ENCODE data around the gene HPCAL4. TPM values are rescaled to one million over a fixed set of nuclear protein-coding genes. Genes with fewer than 3 reads are reported as not detected.

HPCAL4 gene
- total and polyA plus RNA-seq, 2 experiments from 2014 or later = 0.08 to 1.2 TPM

DNA sequence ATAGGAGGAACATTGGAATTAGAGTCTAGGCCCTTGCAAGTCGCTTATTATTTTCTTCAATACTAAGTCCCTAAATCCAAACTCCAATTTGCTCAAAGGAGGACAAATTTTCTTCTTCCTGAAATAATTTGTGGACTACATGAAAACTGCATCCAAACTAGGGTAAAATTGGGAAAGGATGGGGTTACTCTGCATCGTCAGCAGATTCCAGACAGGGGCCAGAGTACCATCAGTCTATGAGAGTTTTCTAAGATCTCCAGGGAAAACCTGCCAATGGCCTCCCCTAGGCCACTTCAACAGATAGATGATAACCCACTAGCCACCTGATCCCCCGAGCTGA is 52.3 kb downstream of the HPCAL4 start:
- H3F3A ChIP-seq (replicated peaks; ENCODE audit: low read depth) = 0 out of 2 replicates have a peak, but pooled peaks cover 4% of the 10 kb centered on the region
- no peak for TF ChIP-seq ETS1 (IDR thresholded peaks at IDR 0.05)
- DNase-seq (ENCODE audit: low spot score) (peak; percentile 28), ATAC-seq (peak; percentile 18; the same call in 2 of the 3 replicates)
- H4K20me1 ChIP-seq (replicated peaks; ENCODE audit: insufficient read depth) = no peaks in the 10 kb centered on the region; the same call in 1 of the 2 replicates
- H3K79me2 ChIP-seq (replicated peaks; ENCODE audit: insufficient read depth) = no peaks in the 10 kb centered on the region
- H2AFZ ChIP-seq = peak overlapping the region; percentile 80; the same call in 1 of the 2 replicates
- H3K4me3 Mint-ChIP-seq = peak overlapping the region; percentile 79
- H3K27ac ChIP-seq (ENCODE audit: low read depth) = no peak overlapping the region
- peaks cover 14% of the 10 kb centered on the region for H3K4me1 ChIP-seq (ENCODE audit: insufficient read depth)
- peaks cover 18% of the 10 kb centered on the region for H3K4me1 Mint-ChIP-seq
- H3K27ac Mint-ChIP-seq = no peak overlapping the region
- H3K4me2 ChIP-seq = peak overlapping the region; percentile 77
- no peaks in the 10 kb centered on the region for H3K36me3 ChIP-seq (ENCODE audit: insufficient read depth)
- H3K36me3 Mint-ChIP-seq (ENCODE audit: low read depth) = no peaks in the 10 kb centered on the region; the same call in 2 of the 3 replicates
- H3K4me3 ChIP-seq = peak overlapping the region; percentile 79
- no peaks in the 10 kb centered on the region for H3K9me3 Mint-ChIP-seq
- H3K27me3 Mint-ChIP-seq (ENCODE audit: insufficient read depth, low read depth, poor library complexity) = peaks cover 50% of the 10 kb centered on the region
- H3K27me3 ChIP-seq (ENCODE audit: insufficient read depth) = peaks cover 66% of the 10 kb centered on the region
- no peaks in the 10 kb centered on the region for H3K9me2 ChIP-seq (ENCODE audit: insufficient read depth)

GRCh38 chr1:39637361-39637760 is 53.9 kb downstream of the HPCAL4 start:
- peaks cover 25% of the 10 kb centered on the region for H3K4me1 Mint-ChIP-seq
- ATAC-seq (no peak), DNase-seq (ENCODE audit: low spot score) (no peak)
- H3K4me3 Mint-ChIP-seq = no peak overlapping the region
- H3K27me3 Mint-ChIP-seq (ENCODE audit: insufficient read depth, low read depth, poor library complexity) = peaks cover 59% of the 10 kb centered on the region
- no peaks in the 10 kb centered on the region for H3K9me2 ChIP-seq (ENCODE audit: insufficient read depth)
- H3K36me3 Mint-ChIP-seq (ENCODE audit: low read depth) = no peaks in the 10 kb centered on the region; the same call in 2 of the 3 replicates
- no peak overlapping the region for H2AFZ ChIP-seq
- TF ChIP-seq CREB1 (CRISPR knock-in tag; IDR thresholded peaks at IDR 0.05; ENCODE audit: low read depth) = no peak
- TF ChIP-seq, protein P1, sequence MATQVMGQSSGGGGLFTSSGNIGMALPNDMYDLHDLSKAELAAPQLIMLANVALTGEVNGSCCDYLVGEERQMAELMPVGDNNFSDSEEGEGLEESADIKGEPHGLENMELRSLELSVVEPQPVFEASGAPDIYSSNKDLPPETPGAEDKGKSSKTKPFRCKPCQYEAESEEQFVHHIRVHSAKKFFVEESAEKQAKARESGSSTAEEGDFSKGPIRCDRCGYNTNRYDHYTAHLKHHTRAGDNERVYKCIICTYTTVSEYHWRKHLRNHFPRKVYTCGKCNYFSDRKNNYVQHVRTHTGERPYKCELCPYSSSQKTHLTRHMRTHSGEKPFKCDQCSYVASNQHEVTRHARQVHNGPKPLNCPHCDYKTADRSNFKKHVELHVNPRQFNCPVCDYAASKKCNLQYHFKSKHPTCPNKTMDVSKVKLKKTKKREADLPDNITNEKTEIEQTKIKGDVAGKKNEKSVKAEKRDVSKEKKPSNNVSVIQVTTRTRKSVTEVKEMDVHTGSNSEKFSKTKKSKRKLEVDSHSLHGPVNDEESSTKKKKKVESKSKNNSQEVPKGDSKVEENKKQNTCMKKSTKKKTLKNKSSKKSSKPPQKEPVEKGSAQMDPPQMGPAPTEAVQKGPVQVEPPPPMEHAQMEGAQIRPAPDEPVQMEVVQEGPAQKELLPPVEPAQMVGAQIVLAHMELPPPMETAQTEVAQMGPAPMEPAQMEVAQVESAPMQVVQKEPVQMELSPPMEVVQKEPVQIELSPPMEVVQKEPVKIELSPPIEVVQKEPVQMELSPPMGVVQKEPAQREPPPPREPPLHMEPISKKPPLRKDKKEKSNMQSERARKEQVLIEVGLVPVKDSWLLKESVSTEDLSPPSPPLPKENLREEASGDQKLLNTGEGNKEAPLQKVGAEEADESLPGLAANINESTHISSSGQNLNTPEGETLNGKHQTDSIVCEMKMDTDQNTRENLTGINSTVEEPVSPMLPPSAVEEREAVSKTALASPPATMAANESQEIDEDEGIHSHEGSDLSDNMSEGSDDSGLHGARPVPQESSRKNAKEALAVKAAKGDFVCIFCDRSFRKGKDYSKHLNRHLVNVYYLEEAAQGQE (IDR thresholded peaks at IDR 0.05; ENCODE audit: unreplicated experiment) = no peak
- TF ChIP-seq EZH2phosphoT487 (IDR thresholded peaks at IDR 0.05; ENCODE audit: unreplicated experiment) = no peak
- TF ChIP-seq, protein P2, sequence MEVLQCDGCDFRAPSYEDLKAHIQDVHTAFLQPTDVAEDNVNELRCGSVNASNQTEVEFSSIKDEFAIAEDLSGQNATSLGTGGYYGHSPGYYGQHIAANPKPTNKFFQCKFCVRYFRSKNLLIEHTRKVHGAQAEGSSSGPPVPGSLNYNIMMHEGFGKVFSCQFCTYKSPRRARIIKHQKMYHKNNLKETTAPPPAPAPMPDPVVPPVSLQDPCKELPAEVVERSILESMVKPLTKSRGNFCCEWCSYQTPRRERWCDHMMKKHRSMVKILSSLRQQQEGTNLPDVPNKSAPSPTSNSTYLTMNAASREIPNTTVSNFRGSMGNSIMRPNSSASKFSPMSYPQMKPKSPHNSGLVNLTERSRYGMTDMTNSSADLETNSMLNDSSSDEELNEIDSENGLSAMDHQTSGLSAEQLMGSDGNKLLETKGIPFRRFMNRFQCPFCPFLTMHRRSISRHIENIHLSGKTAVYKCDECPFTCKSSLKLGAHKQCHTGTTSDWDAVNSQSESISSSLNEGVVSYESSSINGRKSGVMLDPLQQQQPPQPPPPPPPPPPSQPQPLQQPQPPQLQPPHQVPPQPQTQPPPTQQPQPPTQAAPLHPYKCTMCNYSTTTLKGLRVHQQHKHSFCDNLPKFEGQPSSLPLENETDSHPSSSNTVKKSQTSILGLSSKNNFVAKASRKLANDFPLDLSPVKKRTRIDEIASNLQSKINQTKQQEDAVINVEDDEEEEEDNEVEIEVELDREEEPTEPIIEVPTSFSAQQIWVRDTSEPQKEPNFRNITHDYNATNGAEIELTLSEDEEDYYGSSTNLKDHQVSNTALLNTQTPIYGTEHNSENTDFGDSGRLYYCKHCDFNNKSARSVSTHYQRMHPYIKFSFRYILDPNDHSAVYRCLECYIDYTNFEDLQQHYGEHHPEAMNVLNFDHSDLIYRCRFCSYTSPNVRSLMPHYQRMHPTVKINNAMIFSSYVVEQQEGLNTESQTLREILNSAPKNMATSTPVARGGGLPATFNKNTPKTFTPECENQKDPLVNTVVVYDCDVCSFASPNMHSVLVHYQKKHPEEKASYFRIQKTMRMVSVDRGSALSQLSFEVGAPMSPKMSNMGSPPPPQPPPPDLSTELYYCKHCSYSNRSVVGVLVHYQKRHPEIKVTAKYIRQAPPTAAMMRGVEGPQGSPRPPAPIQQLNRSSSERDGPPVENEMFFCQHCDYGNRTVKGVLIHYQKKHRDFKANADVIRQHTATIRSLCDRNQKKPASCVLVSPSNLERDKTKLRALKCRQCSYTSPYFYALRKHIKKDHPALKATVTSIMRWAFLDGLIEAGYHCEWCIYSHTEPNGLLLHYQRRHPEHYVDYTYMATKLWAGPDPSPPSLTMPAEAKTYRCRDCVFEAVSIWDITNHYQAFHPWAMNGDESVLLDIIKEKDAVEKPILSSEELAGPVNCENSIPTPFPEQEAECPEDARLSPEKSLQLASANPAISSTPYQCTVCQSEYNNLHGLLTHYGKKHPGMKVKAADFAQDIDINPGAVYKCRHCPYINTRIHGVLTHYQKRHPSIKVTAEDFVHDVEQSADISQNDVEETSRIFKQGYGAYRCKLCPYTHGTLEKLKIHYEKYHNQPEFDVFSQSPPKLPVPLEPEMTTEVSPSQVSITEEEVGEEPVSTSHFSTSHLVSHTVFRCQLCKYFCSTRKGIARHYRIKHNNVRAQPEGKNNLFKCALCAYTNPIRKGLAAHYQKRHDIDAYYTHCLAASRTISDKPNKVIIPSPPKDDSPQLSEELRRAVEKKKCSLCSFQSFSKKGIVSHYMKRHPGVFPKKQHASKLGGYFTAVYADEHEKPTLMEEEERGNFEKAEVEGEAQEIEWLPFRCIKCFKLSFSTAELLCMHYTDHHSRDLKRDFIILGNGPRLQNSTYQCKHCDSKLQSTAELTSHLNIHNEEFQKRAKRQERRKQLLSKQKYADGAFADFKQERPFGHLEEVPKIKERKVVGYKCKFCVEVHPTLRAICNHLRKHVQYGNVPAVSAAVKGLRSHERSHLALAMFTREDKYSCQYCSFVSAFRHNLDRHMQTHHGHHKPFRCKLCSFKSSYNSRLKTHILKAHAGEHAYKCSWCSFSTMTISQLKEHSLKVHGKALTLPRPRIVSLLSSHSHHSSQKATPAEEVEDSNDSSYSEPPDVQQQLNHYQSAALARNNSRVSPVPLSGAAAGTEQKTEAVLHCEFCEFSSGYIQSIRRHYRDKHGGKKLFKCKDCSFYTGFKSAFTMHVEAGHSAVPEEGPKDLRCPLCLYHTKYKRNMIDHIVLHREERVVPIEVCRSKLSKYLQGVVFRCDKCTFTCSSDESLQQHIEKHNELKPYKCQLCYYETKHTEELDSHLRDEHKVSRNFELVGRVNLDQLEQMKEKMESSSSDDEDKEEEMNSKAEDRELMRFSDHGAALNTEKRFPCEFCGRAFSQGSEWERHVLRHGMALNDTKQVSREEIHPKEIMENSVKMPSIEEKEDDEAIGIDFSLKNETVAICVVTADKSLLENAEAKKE (CRISPR knock-in tag; IDR thresholded peaks at IDR 0.05) = no peak
- TF ChIP-seq POLR2AphosphoS5 (IDR thresholded peaks at IDR 0.05; ENCODE audit: low read depth) = no peak
- no peak overlapping the region for H3K27ac ChIP-seq (ENCODE audit: low read depth)
- H3K27ac Mint-ChIP-seq = no peak overlapping the region
- peaks cover 22% of the 10 kb centered on the region for H3K4me1 ChIP-seq (ENCODE audit: insufficient read depth)
- H3K4me3 ChIP-seq = no peak overlapping the region
- 0 out of 2 replicates have a peak, but pooled peaks cover 6% of the 10 kb centered on the region for H3F3A ChIP-seq (replicated peaks; ENCODE audit: low read depth)
- H3K27me3 ChIP-seq (ENCODE audit: insufficient read depth) = peaks cover 75% of the 10 kb centered on the region
- H3K79me2 ChIP-seq (replicated peaks; ENCODE audit: insufficient read depth) = no peaks in the 10 kb centered on the region
- H3K9me3 Mint-ChIP-seq = no peaks in the 10 kb centered on the region
- no peak overlapping the region for H3K4me2 ChIP-seq
- no peaks in the 10 kb centered on the region; the same call in none of the 2 replicates for H4K20me1 ChIP-seq (replicated peaks; ENCODE audit: insufficient read depth)
- H3K36me3 ChIP-seq (ENCODE audit: insufficient read depth) = no peaks in the 10 kb centered on the region

Data from GM23338 (cell line).